GM18526 (cell line): ENCODE results near the gene PNPLA7.

Source experiments
- POLR2A ChIP-seq: IDR thresholded peaks from 3 replicates; pipeline ENCODE4 v1.6.1; 2011; ENCODE audit not compliant: insufficient read length; ENCODE audit errors: extremely low read depth

PNPLA7 gene

DNA sequence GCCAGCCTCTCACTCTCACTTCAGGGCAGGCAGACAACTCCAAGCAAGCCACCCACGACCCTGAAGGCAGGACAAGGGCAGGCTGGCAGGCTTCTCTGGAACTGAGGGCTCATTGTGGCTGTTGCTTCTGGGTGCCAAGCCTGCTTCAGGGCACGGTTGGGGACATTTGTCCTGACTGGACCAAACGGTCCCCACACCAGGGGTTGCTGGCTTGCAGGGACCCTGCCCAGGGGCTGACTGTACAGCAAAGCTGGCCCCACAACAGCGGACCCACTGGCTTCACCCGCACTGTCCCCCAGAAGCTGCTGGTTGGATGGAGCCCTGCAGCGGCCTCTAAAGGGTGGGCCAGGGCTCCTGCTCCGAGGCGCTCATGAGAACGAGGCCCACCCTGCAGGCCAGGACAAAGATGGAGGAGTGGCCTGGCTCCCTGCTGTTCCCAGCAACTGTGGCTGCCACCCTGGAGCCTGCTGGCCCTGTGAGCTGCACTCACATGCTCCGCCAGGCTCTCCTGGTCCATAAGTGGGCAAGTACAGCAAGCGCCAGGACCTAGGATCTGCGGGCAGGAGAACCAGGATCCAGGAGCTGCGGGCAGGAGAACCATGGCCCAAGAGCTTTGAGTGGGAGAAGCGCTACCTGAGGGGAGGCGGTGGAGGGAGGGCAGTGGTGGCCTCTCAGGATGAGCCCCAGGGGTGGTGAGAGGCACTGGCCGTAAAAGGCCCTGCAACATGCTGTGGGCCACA lies 56.7 kb downstream of the PNPLA7 start:
- TF ChIP-seq POLR2A = no peak

DNA sequence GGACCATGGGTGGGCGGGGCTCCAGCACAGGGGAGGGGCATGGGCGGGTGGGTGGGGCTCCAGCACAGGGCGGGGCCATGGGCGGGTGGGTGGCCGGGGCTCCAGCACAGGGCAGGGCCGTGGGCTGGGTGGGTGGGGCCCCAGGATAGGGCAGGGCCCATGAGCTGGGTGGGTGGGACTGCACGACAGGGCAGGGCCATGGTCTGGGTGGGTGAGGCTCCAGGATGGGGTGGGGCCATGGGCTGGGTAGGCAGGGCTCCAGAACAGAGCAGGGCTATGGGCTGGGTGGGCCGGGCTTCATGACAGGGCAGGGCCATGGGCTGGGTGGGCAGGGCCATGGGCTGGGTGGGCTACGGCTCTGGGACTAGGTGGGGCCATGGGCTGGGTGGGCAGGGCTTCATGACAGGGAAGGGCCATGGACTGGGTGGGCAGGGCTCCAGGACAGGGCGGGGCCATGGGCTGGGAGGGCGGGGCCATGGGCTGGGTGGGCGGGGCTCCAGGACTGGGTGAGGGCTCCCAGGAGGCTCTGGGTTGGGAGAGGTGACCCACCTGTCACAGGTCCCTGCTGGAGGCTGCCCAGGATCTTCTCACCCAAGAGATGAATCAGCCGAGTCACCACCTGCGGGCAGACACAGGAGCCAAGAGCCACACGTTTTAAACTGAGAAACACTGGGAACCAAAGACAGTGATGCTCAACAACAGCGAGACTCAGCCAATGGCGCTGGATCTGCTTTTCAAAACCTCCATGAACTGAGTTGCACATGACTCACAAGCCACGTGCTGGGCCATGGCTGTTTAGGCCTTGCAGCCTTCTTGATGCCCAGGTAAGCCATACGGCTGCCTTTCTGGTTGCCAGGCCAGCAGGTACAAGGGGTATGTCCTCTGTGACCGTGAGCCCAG lies 57.5 kb downstream of the PNPLA7 start:
- TF ChIP-seq POLR2A = no peak

DNA sequence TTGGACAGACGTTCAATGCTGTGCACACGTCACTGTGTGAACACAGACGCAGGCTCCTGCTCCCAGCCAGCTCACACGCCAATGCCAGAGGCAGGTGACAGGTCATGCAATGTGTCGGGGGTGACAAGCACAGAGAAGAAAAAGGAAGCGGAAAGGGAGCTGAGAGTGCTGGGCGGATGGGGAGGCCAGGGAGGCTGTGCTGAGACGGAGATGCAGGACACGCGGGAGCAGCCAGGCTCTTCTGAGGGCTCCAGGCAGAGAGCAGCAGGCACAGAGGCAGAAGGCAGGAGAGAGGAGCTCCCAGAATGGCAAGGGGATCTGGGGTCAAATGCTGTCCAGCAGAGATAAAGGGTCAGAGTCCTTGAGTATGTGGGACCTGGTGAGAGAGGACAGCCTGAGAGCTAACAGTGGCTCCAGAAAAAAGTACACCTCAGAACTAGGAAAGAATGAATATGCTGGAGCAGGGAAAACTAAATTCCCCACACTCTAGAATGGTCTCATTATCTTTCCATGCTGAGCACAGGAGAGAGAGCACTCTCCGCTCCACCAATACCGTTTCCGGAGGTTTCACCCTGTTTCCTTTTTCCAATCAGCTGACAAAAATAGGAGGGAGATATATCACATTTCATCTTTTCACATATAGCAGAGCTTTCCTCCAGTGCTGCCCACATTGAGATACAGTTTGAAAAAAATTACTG lies 58.3 kb downstream of the PNPLA7 start:
- no peak for TF ChIP-seq POLR2A

DNA sequence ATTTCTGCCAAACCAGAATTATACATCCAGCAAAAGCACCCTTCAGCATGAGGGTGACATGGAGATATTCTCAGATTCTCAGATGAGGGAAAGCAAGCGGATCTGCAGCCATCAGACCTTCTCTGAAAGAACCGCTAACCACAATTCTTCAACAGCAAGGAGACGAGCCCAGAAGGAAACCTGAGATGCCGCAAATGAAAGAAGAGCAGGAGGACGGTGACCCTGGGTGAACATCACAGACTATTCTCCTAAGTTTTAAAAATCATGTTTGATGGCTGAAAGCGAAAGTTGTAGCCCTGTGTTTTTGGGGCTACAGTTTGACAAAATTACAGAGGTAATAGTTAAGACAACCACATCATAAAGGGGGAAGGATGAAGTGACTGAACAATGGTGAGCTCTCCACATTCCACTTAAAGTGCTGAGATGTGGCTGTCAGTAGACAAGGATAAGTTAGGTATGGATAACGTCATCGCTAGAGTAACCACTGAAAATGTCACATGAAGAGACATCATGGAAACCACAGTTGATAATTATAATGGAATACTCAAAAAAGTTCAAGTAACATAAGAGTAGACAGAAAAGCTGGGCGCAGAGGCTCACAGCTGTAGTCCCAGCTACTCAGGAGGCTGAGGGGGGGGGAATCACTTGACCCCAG lies 59.5 kb downstream of the PNPLA7 start:
- TF ChIP-seq POLR2A = no peak

DNA sequence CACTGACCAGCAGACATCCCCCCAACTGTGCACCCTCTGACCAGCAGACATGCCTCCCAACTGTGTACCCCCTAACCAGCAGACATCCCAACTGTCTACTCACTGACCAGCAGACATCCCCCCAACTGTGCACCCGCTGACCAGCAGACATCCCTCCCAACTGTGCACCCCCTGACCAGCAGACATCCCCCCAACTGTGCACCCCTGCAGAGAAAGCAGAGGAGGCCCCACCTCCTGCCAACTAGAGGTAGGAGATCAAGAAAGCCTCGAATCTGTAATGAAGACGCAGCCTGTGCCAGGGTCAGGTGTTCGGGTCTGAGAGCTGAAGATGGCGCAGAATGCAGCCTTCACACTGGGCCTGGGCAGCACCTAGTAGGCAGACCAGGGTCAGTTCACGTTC lies 61.3 kb downstream of the PNPLA7 start:
- no peak for TF ChIP-seq POLR2A

DNA sequence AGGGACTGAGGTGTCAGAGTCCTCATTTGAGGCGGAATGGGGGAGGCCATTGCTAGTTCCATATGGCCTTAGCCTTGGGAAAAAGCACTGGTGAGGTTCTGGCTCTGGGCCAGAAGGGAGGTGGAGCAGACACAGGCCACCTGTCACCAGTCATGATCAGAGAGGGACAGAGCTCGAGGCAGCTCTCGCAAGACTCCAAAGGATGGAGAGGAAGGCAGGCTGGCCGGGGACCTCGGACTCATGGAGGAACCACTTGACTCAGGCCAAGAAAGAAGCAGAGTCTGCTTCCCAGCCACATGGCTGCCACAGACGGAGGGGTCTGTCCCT lies 61.9 kb downstream of the PNPLA7 start:
- no peak for TF ChIP-seq POLR2A

DNA sequence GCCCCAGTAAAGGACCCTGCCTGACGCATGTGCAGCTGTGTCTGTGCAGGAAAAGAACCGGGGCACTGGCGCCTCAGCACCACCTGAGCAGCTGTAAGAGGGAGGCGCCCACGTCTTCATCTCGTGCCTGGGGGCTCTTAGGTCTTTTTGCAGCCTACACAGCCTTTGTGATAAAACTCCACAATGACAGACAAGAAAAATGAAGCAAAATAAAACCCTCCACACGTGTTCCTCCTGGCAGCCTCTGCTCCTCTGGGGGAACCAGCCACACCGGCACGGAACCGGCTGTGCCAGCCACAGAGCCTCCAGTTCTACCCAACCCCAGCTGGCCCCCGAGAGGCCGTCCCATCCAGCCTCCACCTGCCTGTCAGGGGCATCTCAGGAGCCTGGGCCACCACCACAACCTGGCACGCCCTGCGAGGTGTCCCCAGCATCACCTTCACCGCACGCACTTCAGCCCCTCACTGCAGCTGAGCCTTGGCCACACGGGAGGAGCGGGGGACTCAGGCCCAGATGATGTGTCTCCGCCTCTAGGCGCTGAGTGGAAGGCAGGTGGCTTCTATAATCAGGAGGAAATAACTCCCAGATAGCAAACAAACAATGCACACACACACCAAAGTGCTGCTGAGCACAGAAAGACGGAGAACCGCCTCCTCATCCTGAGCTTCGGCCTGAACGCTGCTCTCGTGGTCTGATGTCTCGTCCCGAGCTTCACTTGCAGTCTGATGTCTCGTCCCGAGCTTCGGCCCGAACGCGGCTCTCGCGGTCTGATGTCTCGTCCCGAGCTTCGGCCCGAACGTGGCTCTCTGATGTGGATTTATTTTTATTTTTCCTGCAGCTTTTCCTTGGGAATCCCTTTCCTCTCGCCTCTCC lies 62.5 kb downstream of the PNPLA7 start:
- TF ChIP-seq POLR2A = no peak

DNA sequence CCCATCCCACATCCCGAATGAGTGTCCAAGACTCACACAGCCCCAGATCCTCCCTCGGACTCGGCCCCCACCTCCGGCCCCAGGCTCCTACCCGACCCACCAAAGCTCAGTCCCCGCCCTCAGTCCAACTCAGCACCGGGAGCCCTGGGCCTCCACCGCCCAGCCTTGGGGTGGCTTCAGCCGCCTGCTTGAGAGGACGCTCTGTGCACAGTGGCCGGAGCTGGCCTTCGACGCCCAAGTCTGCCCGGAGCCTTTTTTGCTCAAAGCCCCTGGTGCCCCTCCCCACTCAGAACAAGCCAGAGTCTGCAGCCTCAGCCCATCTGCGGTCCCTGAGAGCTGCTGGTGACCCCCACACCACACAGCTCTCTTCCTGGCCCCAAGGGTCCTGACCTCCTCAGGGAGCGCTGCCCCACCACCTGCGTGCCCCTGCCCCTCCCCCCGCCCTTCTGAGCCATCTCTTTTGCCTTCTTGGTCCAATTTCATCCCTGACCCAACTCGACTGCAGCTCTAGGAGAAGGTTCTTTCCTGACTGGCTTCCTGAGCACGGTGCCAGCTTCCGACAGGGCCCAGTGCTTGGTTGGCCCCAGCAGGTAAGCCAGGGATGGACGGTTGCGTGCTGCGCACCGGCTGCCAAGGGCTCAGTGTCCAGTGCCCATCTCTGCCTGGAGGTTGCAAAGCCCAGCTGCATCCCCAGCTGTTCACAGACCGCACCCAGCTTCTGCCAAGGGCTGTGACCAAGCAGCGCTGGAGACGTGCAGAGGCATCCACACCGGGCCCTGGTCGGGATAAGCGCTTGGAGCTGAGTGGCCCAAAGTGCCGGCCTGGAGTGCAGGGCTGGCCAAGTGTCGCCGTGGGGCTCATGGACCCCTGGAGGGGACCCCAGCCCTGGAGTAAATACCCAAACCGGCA lies 63.4 kb downstream of the PNPLA7 start:
- no peak for TF ChIP-seq POLR2A

DNA sequence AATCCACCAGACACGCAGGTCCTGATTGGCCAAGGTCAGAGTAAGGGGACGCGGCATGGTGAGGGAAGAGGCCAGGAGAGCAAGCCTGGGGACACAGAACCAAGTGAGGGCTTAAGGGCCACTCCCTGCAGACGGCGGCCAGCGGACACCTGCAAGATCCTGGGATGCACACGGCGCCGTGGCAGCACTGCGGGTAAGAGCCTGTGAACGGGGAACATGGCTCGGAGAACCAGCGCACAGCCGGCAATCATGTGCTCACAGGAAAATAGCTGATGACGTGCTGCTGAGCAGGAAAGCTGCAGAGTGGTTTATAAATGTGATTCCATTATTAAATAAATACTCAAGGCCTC lies 64.1 kb downstream of the PNPLA7 start:
- TF ChIP-seq POLR2A = no peak

DNA sequence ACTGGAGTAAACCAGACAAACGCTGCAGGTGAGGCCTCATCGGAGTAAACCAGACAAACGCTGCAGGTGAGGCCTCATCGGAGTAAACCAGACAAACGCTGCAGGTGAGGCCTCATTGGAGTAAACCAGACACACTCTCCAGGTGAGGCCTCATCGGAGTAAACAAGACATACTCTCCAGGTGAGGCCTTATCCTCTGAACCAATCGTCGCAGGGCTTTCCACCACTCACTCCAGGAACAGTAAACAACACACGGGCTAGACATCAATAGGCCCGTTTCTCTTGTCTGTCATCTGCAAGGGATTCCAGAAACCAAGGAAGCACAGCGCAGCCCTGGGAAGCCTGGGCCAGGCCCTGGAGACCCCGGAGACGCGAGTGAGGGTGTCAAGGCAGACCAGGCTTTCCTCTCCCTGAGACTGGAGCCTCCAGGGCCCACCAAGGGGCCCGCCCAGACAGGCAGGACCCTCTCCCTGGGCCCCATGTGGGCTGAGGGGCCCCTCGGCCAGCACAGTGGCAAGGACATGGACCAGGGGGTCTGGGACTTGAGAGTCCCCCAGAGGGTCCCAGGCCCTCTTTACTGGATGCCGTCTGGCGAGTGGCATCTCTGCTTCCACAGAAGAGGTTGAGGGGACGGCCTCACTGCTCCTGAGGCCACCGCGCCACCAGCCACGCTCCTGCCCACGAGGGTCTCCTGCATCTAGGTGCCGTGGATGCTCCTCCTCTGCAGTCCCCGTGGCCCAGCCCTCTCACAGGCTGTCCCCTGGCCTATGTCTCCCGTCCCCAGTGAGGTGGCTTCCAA lies 64.7 kb downstream of the PNPLA7 start:
- no peak for TF ChIP-seq POLR2A

DNA sequence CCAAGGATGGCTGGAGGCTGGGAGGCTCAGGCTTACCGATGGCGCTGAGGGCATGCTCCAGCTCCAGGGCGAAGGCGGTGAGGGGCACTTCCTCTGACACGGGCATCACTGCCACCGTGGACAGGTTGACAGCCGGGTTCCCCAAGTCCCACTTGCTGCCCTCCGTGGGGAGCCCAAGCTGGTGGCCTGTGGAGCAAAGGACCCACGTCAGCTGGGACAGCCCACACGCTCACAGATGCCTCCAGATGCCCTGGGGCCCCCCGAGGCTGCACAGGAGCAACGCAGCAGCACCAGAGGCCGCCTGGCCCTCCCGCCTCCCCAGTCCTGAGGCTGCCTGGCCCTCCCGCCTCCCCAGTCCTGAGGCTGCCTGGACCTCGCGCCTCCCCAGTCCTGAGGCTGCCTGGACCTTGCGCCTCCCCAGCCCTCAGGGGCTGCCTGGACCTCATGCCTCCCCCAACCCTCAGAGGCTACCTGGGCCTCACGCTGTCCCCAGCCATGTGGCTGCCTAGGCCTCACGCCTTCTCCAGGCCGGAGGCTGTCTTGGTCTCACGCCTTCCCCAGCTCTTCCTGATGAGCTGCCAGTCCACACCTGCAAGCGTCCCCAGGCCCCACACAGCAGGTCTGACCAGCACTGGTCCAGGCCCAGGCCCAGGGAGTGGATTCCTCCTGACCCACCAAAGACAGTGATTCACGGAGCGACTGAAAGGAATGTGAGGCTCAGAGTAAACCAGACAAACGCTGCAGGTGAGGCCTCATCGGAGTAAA lies 65.5 kb downstream of the PNPLA7 start:
- TF ChIP-seq POLR2A = no peak
